Cardiac muscle cell (in vitro differentiated cells and primary cell): Measurements from ENCODE around the gene KMT5B. TPM values are rescaled to one million over a fixed set of nuclear protein-coding genes. Genes with fewer than 3 reads are reported as not detected.
A peak's percentile ranks its signal among the peaks of the same experiment; 100 is the strongest.

Experiments
- DNase-seq, 2 donors: peaks; one replicate each; pipeline versions ENCODE4 v3.0.0 to v3.0.0-alpha.2; 2010 to 2017; ENCODE audit warnings: low read depth in 1 of 2, low spot score in 1 of 2
- H3K27ac ChIP-seq: fragments of 200-600 bp; sonication (generic); 2 replicates; pipeline ENCODE4 v1.5.1; 2016
- H3K27me3 ChIP-seq: fragments of 200-600 bp; sonication (generic); 2 replicates; pipeline ENCODE4 v1.6.0; 2016; ENCODE audit warnings: control low read depth
- H3K36me3 ChIP-seq: fragments of 200-600 bp; sonication (generic); 2 replicates; pipeline ENCODE4 v1.5.1; 2016; ENCODE audit warnings: control low read depth
- H3K4me1 ChIP-seq: fragments of 200-600 bp; sonication (generic); 2 replicates; pipeline ENCODE4 v1.8.1; 2017; ENCODE audit warnings: low read depth, mild to moderate bottlenecking, mixed run types
- H3K4me3 ChIP-seq: fragments of 200-600 bp; sonication (generic); 2 replicates; pipeline ENCODE4 v1.5.1; 2016; ENCODE audit warnings: mild to moderate bottlenecking
- H3K9me3 ChIP-seq: fragments of 200-600 bp; sonication (generic); 2 replicates; pipeline ENCODE4 v1.5.1; 2017; ENCODE audit warnings: low read depth, mild to moderate bottlenecking, control low read depth
- polyA plus RNA-seq: library from polyadenylated mRNA; unstranded; fragments of >200 nt; fragmentation: Nextera tagmentation; extraction: Ambion mirVana; gene quantifications from 2 replicates; pipeline ENCODE4 v1.2.1, GENCODE V29; 2016
- total RNA-seq: library from RNA; depleted of rRNA; stranded (reverse); fragments of >200 nt; gene quantifications from 2 replicates; pipeline ENCODE4 v1.2.3, GENCODE V29; 2016
- TF ChIP-seq, protein P1 (sequence below): IDR thresholded peaks from 2 replicates; pipeline ENCODE4 v1.5.1; 2012; ENCODE audit warnings: low read depth, mild to moderate bottlenecking, low read length

The KMT5B gene
- total and polyA plus RNA-seq, 2 experiments from 2014 or later: 34.1 to 36.7 TPM

DNA sequence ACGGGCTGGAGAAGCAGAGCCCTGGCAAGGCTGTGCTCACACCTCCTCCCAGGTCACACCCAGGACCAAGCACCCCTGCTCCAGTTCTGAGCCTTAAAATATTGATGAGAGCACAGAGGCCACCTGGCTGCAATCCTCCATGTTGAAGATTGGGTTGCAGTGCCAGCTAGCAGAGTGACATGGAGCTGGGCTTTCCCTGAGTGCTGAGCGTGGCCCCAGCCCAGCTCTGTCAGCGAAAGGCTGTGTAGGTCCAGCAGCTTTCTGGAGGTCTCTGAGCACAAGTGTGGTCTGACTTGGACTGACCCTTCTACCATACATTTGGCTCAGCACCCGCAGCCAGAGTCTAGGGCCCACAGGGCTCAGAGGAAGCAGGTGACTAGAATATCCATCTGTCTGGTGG is 87.9 kb downstream of the KMT5B start:
- Histone ChIP-seq H3K27me3 (no peaks in the 10 kb centered on the region), H3K9me3 (no peaks in the 10 kb centered on the region), H3K36me3 (no peaks in the 10 kb centered on the region), H3K4me1 (peaks cover 28% of the 10 kb centered on the region), H3K4me3 (no peak overlapping the region), H3K27ac (peak overlapping the region; percentile 26)
- TF ChIP-seq, protein P1, sequence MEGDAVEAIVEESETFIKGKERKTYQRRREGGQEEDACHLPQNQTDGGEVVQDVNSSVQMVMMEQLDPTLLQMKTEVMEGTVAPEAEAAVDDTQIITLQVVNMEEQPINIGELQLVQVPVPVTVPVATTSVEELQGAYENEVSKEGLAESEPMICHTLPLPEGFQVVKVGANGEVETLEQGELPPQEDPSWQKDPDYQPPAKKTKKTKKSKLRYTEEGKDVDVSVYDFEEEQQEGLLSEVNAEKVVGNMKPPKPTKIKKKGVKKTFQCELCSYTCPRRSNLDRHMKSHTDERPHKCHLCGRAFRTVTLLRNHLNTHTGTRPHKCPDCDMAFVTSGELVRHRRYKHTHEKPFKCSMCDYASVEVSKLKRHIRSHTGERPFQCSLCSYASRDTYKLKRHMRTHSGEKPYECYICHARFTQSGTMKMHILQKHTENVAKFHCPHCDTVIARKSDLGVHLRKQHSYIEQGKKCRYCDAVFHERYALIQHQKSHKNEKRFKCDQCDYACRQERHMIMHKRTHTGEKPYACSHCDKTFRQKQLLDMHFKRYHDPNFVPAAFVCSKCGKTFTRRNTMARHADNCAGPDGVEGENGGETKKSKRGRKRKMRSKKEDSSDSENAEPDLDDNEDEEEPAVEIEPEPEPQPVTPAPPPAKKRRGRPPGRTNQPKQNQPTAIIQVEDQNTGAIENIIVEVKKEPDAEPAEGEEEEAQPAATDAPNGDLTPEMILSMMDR: no peak
- no peak for DNase-seq

DNA sequence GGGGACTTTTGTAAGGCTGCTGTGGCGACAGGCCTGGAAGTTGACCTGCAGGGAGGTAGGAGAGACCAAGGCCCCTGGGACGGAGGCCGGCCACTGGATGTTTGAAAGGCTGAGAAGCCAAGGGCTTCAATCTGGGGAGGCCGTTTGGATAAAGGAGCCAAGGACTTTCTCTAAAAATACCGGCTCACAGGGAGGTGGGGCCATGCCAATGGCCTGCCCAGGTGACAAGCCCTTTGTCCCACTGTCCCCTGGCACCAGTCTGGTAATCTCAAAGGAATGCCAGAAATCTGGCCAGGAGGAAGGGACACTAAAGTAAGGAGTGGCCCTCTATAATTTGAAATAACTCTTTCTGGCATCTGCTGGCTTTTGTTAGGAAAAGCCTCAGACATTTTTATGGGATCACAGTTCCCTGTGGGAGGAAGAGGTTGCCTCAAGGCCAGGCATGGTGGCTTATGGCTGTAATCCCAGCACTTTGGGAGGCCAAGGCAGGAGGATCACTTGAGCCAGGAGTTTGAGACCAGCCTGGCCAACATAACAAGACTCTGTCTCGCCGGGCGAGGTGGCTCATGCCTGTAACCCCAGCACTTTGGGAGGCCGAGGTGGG is 90.1 kb downstream of the KMT5B start:
- DNase-seq: no peak
- no peaks in the 10 kb centered on the region for H3K27me3 ChIP-seq
- H3K4me3 ChIP-seq: no peak overlapping the region
- H3K9me3 ChIP-seq: no peaks in the 10 kb centered on the region
- TF ChIP-seq, protein P1: no peak
- peak overlapping the region; percentile 67 for H3K27ac ChIP-seq
- no peaks in the 10 kb centered on the region for H3K36me3 ChIP-seq
- peaks cover 46% of the 10 kb centered on the region for H3K4me1 ChIP-seq

DNA sequence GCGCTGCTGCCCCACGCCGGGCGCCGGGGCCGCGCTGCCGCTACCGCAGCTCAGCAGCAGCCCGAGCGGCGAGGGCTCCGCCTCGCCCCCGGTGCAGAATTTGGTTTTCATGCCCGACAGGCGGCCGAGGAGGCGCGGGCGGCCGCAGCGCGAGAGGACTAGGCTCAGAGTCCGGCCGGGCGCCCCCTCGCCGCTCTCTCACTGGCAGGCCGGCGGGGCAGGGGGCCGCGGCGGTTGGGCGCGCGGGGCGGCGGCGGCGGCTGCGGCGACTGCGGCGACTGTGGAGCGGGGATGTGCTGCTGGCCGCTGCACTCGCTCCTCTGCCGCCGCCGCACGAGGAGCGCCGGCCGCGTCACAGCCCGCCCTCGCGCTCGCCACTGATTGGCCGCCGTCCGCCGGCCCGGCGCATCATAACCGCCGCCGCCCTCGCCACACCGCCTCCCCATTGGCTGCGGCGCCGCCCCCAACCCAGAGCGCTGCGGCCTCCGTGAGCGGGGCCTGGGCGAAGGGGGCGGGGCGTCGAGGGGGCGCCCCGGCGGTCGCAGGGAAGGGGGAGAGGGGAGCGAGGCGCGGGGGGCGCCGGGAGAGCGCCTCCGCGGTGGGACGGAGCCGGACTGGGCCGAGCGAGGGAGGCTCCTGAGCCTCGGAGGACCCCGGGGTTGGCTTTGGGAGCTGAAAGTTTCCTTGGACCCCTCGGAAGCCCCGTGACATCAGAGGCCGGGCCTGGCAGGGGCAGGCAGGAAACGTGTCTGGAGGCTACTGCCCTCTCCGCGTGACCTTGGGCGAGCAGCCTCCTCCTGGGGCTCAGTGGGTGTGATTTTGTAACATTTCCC is 91.8 kb downstream of the KMT5B start, which contains the start of gene CHKA:
CHKA (minus strand) TSS at position 322 of the 833 bp plus-strand sequence; CDS start at position 111, 211 bp downstream.
- TF ChIP-seq, protein P1: no peak
- Histone ChIP-seq H3K27ac (peak within 1 kb of the TSS; percentile 99), H3K36me3 (no peaks in the 10 kb centered on the region), H3K4me1 (peaks cover 45% of the 10 kb centered on the region), H3K27me3 (no peaks in the 10 kb centered on the region), H3K4me3 (peak within 1 kb of the TSS; percentile 63), H3K9me3 (no peaks in the 10 kb centered on the region)
- DNase-seq: peak; percentile 96 to 97

DNA sequence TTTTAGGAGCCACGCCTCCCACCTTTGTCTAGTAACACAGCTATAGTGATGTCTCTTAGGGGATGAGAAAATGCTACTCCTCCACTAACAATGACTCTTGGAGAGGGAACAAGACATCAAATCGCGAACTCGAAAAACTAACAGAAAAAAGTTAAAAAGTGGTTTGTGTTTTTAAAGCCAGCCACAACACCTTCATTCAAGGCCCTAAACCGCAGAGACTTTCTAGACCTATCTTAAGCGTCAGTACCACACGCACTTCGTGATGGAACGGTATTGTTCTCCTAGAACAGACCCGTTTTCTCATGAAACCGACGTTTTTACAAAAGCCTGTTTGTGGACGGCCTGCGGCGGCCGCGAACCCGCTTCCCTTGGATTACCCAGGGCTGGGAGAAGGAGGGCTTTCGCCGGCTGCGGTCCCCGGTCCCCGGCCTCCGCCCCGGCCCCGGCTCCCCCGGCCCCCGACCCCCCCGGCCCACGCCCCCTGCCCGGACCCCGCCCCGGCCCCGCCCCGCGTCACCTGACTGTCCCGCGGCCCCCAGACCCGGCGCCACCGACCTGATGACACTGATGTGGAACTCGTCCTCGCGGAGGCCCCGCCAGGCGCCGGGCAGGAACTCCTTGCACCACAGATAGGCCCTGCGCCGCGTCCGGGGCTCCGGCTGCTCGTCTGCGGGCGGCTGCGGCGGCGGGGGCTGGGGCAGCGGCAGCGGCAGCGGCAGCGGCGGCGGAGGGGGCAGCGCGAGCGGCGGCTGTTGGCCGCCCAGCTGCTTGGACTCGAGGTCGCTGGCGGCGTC is 92.6 kb downstream of the KMT5B start:
- no peaks in the 10 kb centered on the region for H3K36me3 ChIP-seq
- no peaks in the 10 kb centered on the region for H3K9me3 ChIP-seq
- peak overlapping the region; percentile 99 for H3K27ac ChIP-seq
- H3K4me3 ChIP-seq: peak overlapping the region; percentile 63
- DNase-seq: peak; percentile 46 to 80
- TF ChIP-seq, protein P1: no peak
- no peaks in the 10 kb centered on the region for H3K27me3 ChIP-seq
- H3K4me1 ChIP-seq: peaks cover 44% of the 10 kb centered on the region

DNA sequence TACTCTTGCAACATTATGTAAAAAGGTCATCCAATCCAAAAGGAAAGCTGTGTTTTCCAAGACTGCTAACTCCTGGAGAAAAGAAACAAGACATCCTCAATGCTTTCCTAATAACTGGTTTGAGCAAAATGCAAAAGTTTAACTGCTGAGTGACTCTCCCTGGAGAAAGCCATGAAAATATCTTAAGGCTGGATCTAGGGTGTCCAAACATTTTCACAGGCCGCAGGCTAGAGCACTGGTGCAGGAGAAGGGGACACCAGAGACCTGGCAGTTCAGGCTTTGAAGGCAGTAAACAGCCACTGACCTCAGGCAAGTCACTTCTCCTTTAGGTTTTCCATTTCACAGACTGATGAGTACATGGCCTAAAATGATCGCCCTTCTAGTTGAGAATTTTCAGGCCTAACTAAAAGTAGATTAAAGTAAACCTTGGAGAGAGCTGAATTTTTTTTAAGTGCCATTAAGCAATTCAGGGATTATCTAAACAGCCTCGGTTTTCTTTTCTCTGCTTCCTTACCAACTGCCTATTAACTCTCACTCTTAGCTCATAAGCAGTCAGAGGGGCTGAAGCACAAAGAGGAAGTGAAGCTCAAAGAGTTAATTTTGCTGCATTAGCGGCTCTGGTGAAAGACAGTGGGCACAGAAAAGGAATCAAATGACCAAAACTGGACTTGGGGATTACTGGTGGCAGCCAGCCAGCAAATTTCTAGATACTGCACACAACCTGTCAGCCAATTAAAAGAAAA is 94.2 kb downstream of the KMT5B start:
- peak overlapping the region; percentile 63 for H3K4me3 ChIP-seq
- DNase-seq: peak; percentile 31 to 39
- H3K27ac ChIP-seq: peak overlapping the region; percentile 99
- no peaks in the 10 kb centered on the region for H3K36me3 ChIP-seq
- H3K4me1 ChIP-seq: peaks cover 44% of the 10 kb centered on the region
- no peaks in the 10 kb centered on the region for H3K27me3 ChIP-seq
- no peaks in the 10 kb centered on the region for H3K9me3 ChIP-seq
- TF ChIP-seq, protein P1: no peak
